ENCODE results near the gene CAVIN4.

The CAVIN4 gene

GRCh38 chr9:100577776-100578448 lies at the start of gene CAVIN4:
TSS of gene CAVIN4 (plus strand) at chr9:100578079. CDS start at chr9:100578144, 65 bp downstream.
- no peak for DNase-seq (ENCODE audit: extremely low read depth in 1 of 2, low read depth in 1 of 2)

GRCh38 chr9:100534401-100534800 lies 43.5 kb upstream of the CAVIN4 start:
- no peak for DNase-seq (ENCODE audit: extremely low read depth in 1 of 2, low read depth in 1 of 2)

GRCh38 chr9:100540327-100540726 lies 37.6 kb upstream of the CAVIN4 start:
- DNase-seq (ENCODE audit: extremely low read depth in 1 of 2, low read depth in 1 of 2), result no peak

GRCh38 chr9:100549048-100549447 lies 28.8 kb upstream of the CAVIN4 start:
- DNase-seq (ENCODE audit: extremely low read depth in 1 of 2, low read depth in 1 of 2), result no peak

GRCh38 chr9:100554935-100555401 lies 22.9 kb upstream of the CAVIN4 start:
- DNase-seq (ENCODE audit: extremely low read depth in 1 of 2, low read depth in 1 of 2), result no peak

- DNase-seq (ENCODE audit: extremely low read depth in 1 of 2, low read depth in 1 of 2), result no peak
Measured at GRCh38 chr9:100555471-100555870, 22.4 kb upstream of the CAVIN4 start.

GRCh38 chr9:100557053-100557452 lies 20.8 kb upstream of the CAVIN4 start:
- DNase-seq (ENCODE audit: extremely low read depth in 1 of 2, low read depth in 1 of 2), result no peak

GRCh38 chr9:100561256-100561655 lies 16.6 kb upstream of the CAVIN4 start:
- no peak for DNase-seq (ENCODE audit: extremely low read depth in 1 of 2, low read depth in 1 of 2)

- DNase-seq (ENCODE audit: extremely low read depth in 1 of 2, low read depth in 1 of 2), result no peak
Measured at GRCh38 chr9:100567856-100568255, 10.0 kb upstream of the CAVIN4 start.

GRCh38 chr9:100573655-100574260 lies 4.1 kb upstream of the CAVIN4 start:
- DNase-seq (ENCODE audit: extremely low read depth in 1 of 2, low read depth in 1 of 2), result no peak

- DNase-seq (ENCODE audit: extremely low read depth in 1 of 2, low read depth in 1 of 2), result no peak
Measured at GRCh38 chr9:100575006-100575405, 2.9 kb upstream of the CAVIN4 start.

- DNase-seq (ENCODE audit: extremely low read depth in 1 of 2, low read depth in 1 of 2), result no peak
Measured at GRCh38 chr9:100575765-100576386, 2.0 kb upstream of the CAVIN4 start.

GRCh38 chr9:100578610-100579009 lies 731 bp downstream of the CAVIN4 start:
- DNase-seq (ENCODE audit: extremely low read depth in 1 of 2, low read depth in 1 of 2), result no peak

- DNase-seq (ENCODE audit: extremely low read depth in 1 of 2, low read depth in 1 of 2), result no peak
Measured at GRCh38 chr9:100579665-100580064, 1.8 kb downstream of the CAVIN4 start.

- no peak for DNase-seq (ENCODE audit: extremely low read depth in 1 of 2, low read depth in 1 of 2)
Measured at GRCh38 chr9:100580257-100580656, 2.4 kb downstream of the CAVIN4 start.

- no peak for DNase-seq (ENCODE audit: extremely low read depth in 1 of 2, low read depth in 1 of 2)
Measured at GRCh38 chr9:100581081-100581480, 3.2 kb downstream of the CAVIN4 start.

GRCh38 chr9:100581661-100582060 lies 3.8 kb downstream of the CAVIN4 start:
- DNase-seq (ENCODE audit: extremely low read depth in 1 of 2, low read depth in 1 of 2), result no peak

GRCh38 chr9:100583014-100583802 lies 5.3 kb downstream of the CAVIN4 start:
- no peak for DNase-seq (ENCODE audit: extremely low read depth in 1 of 2, low read depth in 1 of 2)

GRCh38 chr9:100584951-100585350 lies 7.1 kb downstream of the CAVIN4 start:
- no peak for DNase-seq (ENCODE audit: extremely low read depth in 1 of 2, low read depth in 1 of 2)

- DNase-seq (ENCODE audit: extremely low read depth in 1 of 2, low read depth in 1 of 2), result no peak
Measured at GRCh38 chr9:100586093-100586492, 8.2 kb downstream of the CAVIN4 start.

GRCh38 chr9:100587375-100587774 lies 9.5 kb downstream of the CAVIN4 start:
- no peak for DNase-seq (ENCODE audit: extremely low read depth in 1 of 2, low read depth in 1 of 2)
